ENCODE data around the gene SFTPA2. TPM values are rescaled to one million over a fixed set of nuclear protein-coding genes. Genes with fewer than 3 reads are reported as not detected.
"Not testable (repeated sequence)": the region's sequence is repeated elsewhere in the genome, so short reads cannot be mapped to it uniquely, and the experiment has no call there.

Gene SFTPA2
- total and polyA plus RNA-seq, 4 donors, result 0.17 TPM; not detected in 3

DNA sequence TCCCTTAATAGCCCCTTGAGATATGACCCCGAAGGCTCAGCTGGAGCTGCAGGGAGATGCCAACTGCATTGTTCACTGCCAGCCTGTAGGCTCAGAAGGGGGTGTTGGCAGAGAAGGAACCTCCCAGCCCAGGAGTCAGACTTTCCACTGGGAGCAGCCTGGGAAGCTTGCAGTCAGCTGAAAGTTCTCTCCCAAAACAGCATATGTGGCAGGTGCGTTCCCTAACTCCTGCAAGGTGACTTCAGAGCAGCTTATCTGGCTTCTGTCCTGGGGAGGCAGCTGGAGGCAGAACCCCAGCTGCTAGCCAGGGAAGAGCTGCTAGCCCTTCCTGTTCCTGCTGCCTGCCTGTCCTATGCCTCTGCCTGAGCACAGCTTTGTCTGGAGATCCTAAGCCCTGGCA lies 8.1 kb downstream of the SFTPA2 start:
- TF ChIP-seq FOXA2 (IDR thresholded peaks at IDR 0.05) (no peak), YY1 (IDR thresholded peaks at IDR 0.05) (no peak), HNF4G (IDR thresholded peaks at IDR 0.05) (no peak), GABPA (IDR thresholded peaks at IDR 0.05 in 1 of 2, conservative IDR thresholded peaks at IDR 0.05 in 1 of 2) (no peak), JUND (IDR thresholded peaks at IDR 0.05) (no peak), SP1 (IDR thresholded peaks at IDR 0.05) (no peak)
- TF ChIP-seq, protein P1, sequence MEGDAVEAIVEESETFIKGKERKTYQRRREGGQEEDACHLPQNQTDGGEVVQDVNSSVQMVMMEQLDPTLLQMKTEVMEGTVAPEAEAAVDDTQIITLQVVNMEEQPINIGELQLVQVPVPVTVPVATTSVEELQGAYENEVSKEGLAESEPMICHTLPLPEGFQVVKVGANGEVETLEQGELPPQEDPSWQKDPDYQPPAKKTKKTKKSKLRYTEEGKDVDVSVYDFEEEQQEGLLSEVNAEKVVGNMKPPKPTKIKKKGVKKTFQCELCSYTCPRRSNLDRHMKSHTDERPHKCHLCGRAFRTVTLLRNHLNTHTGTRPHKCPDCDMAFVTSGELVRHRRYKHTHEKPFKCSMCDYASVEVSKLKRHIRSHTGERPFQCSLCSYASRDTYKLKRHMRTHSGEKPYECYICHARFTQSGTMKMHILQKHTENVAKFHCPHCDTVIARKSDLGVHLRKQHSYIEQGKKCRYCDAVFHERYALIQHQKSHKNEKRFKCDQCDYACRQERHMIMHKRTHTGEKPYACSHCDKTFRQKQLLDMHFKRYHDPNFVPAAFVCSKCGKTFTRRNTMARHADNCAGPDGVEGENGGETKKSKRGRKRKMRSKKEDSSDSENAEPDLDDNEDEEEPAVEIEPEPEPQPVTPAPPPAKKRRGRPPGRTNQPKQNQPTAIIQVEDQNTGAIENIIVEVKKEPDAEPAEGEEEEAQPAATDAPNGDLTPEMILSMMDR (IDR thresholded peaks at IDR 0.05; ENCODE audit: low read depth, low read length, missing input control), result no peak
- Histone ChIP-seq H3K27ac (ENCODE audit: low read depth in 1 of 2, low read length in 2 of 2) (no peak overlapping the region), H3K4me1 (ENCODE audit: control insufficient read depth in 4 of 4, insufficient read depth in 4 of 4, low read length in 3 of 4) (no peaks in the 10 kb centered on the region), H3K4me3 (ENCODE audit: low read depth in 1 of 3, low read length in 3 of 3) (no peak overlapping the region), H3K9me3 (ENCODE audit: control insufficient read depth in 4 of 4, low read length in 3 of 4) (no peaks in the 10 kb centered on the region), H3K27me3 (ENCODE audit: control insufficient read depth in 4 of 4, insufficient read depth in 4 of 4, low read length in 3 of 4) (no peaks in the 10 kb centered on the region), H3K9ac (ENCODE audit: low read depth in 1 of 2, low read length in 2 of 2) (no peak overlapping the region), H3K36me3 (ENCODE audit: control insufficient read depth in 4 of 4, insufficient read depth in 3 of 4, low read depth in 1 of 4, low read length in 3 of 4) (no peaks in the 10 kb centered on the region)
- WGBS, result 87% methylated on average over 2 of the region's 2 CpGs
- DNase-seq (ENCODE audit: low spot score), result no peak

GRCh38 chr10:79547973-79548372 lies 12.2 kb downstream of the SFTPA2 start:
- TF ChIP-seq EGR1 (IDR thresholded peaks at IDR 0.05; ENCODE audit: low read depth in 2 of 2) (no peak), FOXA1 (IDR thresholded peaks at IDR 0.05) (no peak), HNF4G (IDR thresholded peaks at IDR 0.05) (no peak), GABPA (IDR thresholded peaks at IDR 0.05 in 1 of 2, conservative IDR thresholded peaks at IDR 0.05 in 1 of 2) (no peak), NR2F2 (IDR thresholded peaks at IDR 0.05) (no peak)
- TF ChIP-seq, protein P1 (IDR thresholded peaks at IDR 0.05; ENCODE audit: low read depth, low read length, missing input control), result no peak
- TF ChIP-seq, protein P2, sequence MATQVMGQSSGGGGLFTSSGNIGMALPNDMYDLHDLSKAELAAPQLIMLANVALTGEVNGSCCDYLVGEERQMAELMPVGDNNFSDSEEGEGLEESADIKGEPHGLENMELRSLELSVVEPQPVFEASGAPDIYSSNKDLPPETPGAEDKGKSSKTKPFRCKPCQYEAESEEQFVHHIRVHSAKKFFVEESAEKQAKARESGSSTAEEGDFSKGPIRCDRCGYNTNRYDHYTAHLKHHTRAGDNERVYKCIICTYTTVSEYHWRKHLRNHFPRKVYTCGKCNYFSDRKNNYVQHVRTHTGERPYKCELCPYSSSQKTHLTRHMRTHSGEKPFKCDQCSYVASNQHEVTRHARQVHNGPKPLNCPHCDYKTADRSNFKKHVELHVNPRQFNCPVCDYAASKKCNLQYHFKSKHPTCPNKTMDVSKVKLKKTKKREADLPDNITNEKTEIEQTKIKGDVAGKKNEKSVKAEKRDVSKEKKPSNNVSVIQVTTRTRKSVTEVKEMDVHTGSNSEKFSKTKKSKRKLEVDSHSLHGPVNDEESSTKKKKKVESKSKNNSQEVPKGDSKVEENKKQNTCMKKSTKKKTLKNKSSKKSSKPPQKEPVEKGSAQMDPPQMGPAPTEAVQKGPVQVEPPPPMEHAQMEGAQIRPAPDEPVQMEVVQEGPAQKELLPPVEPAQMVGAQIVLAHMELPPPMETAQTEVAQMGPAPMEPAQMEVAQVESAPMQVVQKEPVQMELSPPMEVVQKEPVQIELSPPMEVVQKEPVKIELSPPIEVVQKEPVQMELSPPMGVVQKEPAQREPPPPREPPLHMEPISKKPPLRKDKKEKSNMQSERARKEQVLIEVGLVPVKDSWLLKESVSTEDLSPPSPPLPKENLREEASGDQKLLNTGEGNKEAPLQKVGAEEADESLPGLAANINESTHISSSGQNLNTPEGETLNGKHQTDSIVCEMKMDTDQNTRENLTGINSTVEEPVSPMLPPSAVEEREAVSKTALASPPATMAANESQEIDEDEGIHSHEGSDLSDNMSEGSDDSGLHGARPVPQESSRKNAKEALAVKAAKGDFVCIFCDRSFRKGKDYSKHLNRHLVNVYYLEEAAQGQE (IDR thresholded peaks at IDR 0.05), result no peak
- 68% methylated on average over 3 of the region's 3 CpGs for whole genome bisulfite sequencing

DNA sequence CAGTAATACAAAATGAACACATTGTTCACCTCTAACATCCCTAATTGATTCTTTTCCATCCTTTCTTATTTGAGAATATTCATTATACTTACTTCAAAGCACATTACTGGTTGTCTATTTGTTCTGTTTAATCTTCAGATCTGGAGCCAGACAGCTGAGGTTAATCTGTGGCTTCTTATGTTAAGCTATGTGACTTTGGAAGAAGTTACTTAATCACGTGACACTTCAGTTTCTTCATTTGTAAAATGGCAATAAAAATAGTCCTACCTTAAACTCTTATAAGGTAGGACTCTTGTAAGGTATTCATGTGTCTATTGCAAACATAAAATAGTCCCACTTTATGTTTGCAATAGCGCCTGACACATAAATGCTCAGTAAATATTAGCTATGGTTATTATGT lies 13.1 kb downstream of the SFTPA2 start:
- not testable (repeated sequence) for H3K4me3 ChIP-seq (ENCODE audit: low read depth in 1 of 3, low read length in 3 of 3); H3K27ac ChIP-seq (ENCODE audit: low read depth in 1 of 2, low read length in 2 of 2); H3K36me3 ChIP-seq (ENCODE audit: control insufficient read depth in 4 of 4, insufficient read depth in 3 of 4, low read depth in 1 of 4, low read length in 3 of 4); H3K4me1 ChIP-seq (ENCODE audit: control insufficient read depth in 4 of 4, insufficient read depth in 4 of 4, low read length in 3 of 4); H3K9ac ChIP-seq (ENCODE audit: low read depth in 1 of 2, low read length in 2 of 2); H3K9me3 ChIP-seq (ENCODE audit: control insufficient read depth in 4 of 4, low read length in 3 of 4); DNase-seq (ENCODE audit: low spot score); H3K27me3 ChIP-seq (ENCODE audit: control insufficient read depth in 4 of 4, insufficient read depth in 4 of 4, low read length in 3 of 4)
- 88% methylated on average over 2 of the region's 2 CpGs for WGBS

More at GRCh38 chr10:79547973-79548372, 12.2 kb downstream of the SFTPA2 start:
- DNase-seq (ENCODE audit: low spot score), result no peak
- H3K9me3 ChIP-seq (ENCODE audit: control insufficient read depth in 4 of 4, low read length in 3 of 4), result no peaks in the 10 kb centered on the region
- H3K9ac ChIP-seq (ENCODE audit: low read depth in 1 of 2, low read length in 2 of 2), result no peak overlapping the region
- H3K27me3 ChIP-seq (ENCODE audit: control insufficient read depth in 4 of 4, insufficient read depth in 4 of 4, low read length in 3 of 4), result no peaks in the 10 kb centered on the region
- H3K4me1 ChIP-seq (ENCODE audit: control insufficient read depth in 4 of 4, insufficient read depth in 4 of 4, low read length in 3 of 4), result no peaks in the 10 kb centered on the region
- H3K27ac ChIP-seq (ENCODE audit: low read depth in 1 of 2, low read length in 2 of 2), result no peak overlapping the region
- H3K4me3 ChIP-seq (ENCODE audit: low read depth in 1 of 3, low read length in 3 of 3), result no peak overlapping the region
- no peaks in the 10 kb centered on the region for H3K36me3 ChIP-seq (ENCODE audit: control insufficient read depth in 4 of 4, insufficient read depth in 3 of 4, low read depth in 1 of 4, low read length in 3 of 4)

DNA sequence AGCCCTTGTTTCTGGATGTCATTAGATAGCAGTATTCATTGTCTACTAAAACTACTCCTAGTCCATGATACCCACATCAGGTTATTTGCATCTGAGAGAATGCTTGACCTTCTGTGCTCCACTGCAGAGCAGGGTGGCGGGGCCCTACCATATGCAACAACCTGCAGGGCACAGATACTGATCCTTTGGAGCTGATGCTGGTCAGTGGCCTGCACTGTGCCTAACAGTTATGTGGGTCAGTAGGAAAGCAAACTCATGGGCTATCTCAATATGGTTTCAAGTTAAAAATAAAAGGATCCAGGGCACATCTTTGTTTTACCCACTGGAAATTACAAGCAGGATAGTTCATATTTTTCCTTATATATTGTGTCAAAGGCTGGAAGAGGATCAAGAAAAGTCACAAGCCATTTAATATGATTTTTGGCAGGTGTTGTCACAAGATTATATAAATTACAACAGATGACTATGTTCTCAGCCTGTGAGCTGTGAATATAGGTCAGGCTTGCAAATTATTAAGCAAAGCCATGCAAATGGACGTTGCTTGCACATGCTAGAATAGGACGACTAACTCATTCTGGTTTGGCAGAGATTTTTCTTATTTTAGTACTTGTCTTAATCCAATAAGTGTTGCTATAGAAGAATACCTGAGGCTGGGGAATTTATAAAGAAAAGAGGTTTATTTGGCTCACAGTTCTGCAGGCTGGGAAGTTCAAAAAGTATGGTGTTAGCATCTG lies 15.1 kb downstream of the SFTPA2 start:
- H3K9ac ChIP-seq (ENCODE audit: low read depth in 1 of 2, low read length in 2 of 2); H3K27me3 ChIP-seq (ENCODE audit: control insufficient read depth in 4 of 4, insufficient read depth in 4 of 4, low read length in 3 of 4); H3K9me3 ChIP-seq (ENCODE audit: control insufficient read depth in 4 of 4, low read length in 3 of 4); H3K4me1 ChIP-seq (ENCODE audit: control insufficient read depth in 4 of 4, insufficient read depth in 4 of 4, low read length in 3 of 4); H3K36me3 ChIP-seq (ENCODE audit: control insufficient read depth in 4 of 4, insufficient read depth in 3 of 4, low read depth in 1 of 4, low read length in 3 of 4); DNase-seq (ENCODE audit: low spot score); H3K4me3 ChIP-seq (ENCODE audit: low read depth in 1 of 3, low read length in 3 of 3); H3K27ac ChIP-seq (ENCODE audit: low read depth in 1 of 2, low read length in 2 of 2): not testable (repeated sequence)
- WGBS, result 82% methylated on average over 3 of the region's 3 CpGs

- not testable (repeated sequence) for H3K27ac ChIP-seq (ENCODE audit: low read depth in 1 of 2, low read length in 2 of 2); H3K27me3 ChIP-seq (ENCODE audit: control insufficient read depth in 4 of 4, insufficient read depth in 4 of 4, low read length in 3 of 4); H3K9ac ChIP-seq (ENCODE audit: low read depth in 1 of 2, low read length in 2 of 2); DNase-seq (ENCODE audit: low spot score); H3K9me3 ChIP-seq (ENCODE audit: control insufficient read depth in 4 of 4, low read length in 3 of 4); H3K4me3 ChIP-seq (ENCODE audit: low read depth in 1 of 3, low read length in 3 of 3); H3K4me1 ChIP-seq (ENCODE audit: control insufficient read depth in 4 of 4, insufficient read depth in 4 of 4, low read length in 3 of 4); H3K36me3 ChIP-seq (ENCODE audit: control insufficient read depth in 4 of 4, insufficient read depth in 3 of 4, low read depth in 1 of 4, low read length in 3 of 4)
- 89% methylated on average over 3 of the region's 3 CpGs for WGBS
These were observed 15.8 kb downstream of the SFTPA2 start for GRCh38 chr10:79544408-79544807.
